HG02943 (cell line): ENCODE results near the gene EIF3CL.
A peak's percentile ranks its signal among the peaks of the same experiment; 100 is the strongest.
"Not testable (repeated sequence)": the region's sequence is repeated elsewhere in the genome, so short reads cannot be mapped to it uniquely, and the experiment has no call there.

Experiments
- ATAC-seq: cut with Tn5 transposase; IDR thresholded peaks from one replicate; pipeline ENCODE4 v1.9.1; 2021; ENCODE audit warnings: mild to moderate bottlenecking, low read depth, moderate library complexity; ENCODE audit not compliant: unreplicated experiment

EIF3CL gene

GRCh38 chr16:28403220-28404072 lies at the start of gene EIF3CL:
Gene EIF3CL, minus strand, starts transcription at chr16:28403841. Its CDS starts 223 bp downstream, at chr16:28403618.
- peak; percentile 90 for ATAC-seq

- not testable (repeated sequence) for ATAC-seq
These were observed 43.4 kb upstream of the EIF3CL start for GRCh38 chr16:28447081-28447480.

GRCh38 chr16:28446388-28446787 lies 42.7 kb upstream of the EIF3CL start:
- not testable (repeated sequence) for ATAC-seq

GRCh38 chr16:28443943-28444342 lies 40.3 kb upstream of the EIF3CL start:
- ATAC-seq, result not testable (repeated sequence)

GRCh38 chr16:28438899-28439298 lies 35.3 kb upstream of the EIF3CL start:
- ATAC-seq, result not testable (repeated sequence)

GRCh38 chr16:28435340-28435739 lies 31.7 kb upstream of the EIF3CL start:
- ATAC-seq, result not testable (repeated sequence)

GRCh38 chr16:28426060-28426680 lies 22.5 kb upstream of the EIF3CL start:
- ATAC-seq, result not testable (repeated sequence)

- ATAC-seq, result not testable (repeated sequence)
These were observed 17.6 kb upstream of the EIF3CL start for GRCh38 chr16:28421071-28421750.

GRCh38 chr16:28417033-28417432 lies 13.4 kb upstream of the EIF3CL start:
- ATAC-seq, result not testable (repeated sequence)

- ATAC-seq, result not testable (repeated sequence)
These were observed 10.9 kb upstream of the EIF3CL start for GRCh38 chr16:28414530-28414929.

- not testable (repeated sequence) for ATAC-seq
These were observed 9.9 kb upstream of the EIF3CL start for GRCh38 chr16:28413585-28413984.

- not testable (repeated sequence) for ATAC-seq
These were observed 11.6 kb downstream of the EIF3CL start for GRCh38 chr16:28392054-28392453.

- ATAC-seq, result not testable (repeated sequence)
These were observed 21.3 kb downstream of the EIF3CL start for GRCh38 chr16:28382177-28382867.

- ATAC-seq, result not testable (repeated sequence)
These were observed 25.8 kb downstream of the EIF3CL start for GRCh38 chr16:28377822-28378221.

- ATAC-seq, result not testable (repeated sequence)
These were observed 26.5 kb downstream of the EIF3CL start for GRCh38 chr16:28377108-28377625.

GRCh38 chr16:28375115-28375514 lies 28.5 kb downstream of the EIF3CL start:
- not testable (repeated sequence) for ATAC-seq

- not testable (repeated sequence) for ATAC-seq
These were observed 29.4 kb downstream of the EIF3CL start for GRCh38 chr16:28374281-28374680.

- ATAC-seq, result not testable (repeated sequence)
These were observed 35.7 kb downstream of the EIF3CL start for GRCh38 chr16:28367926-28368325.

GRCh38 chr16:28364268-28365173 lies 39.1 kb downstream of the EIF3CL start:
- not testable (repeated sequence) for ATAC-seq
